Sigmoid colon (tissue), 7 donors: ENCODE results near the gene EPN2. TPM values are rescaled to one million over a fixed set of nuclear protein-coding genes. Genes with fewer than 3 reads are reported as not detected.

ENCODE experiments used
- DNase-seq: peaks from one replicate; pipeline ENCODE4 v3.0.0-alpha.2; 2019
- H3K27ac ChIP-seq, 4 donors: fragments of 200-600 bp; sonication (generic); one replicate each; pipeline ENCODE4 v1.5.1; 2016 to 2019; ENCODE audit warnings: mild to moderate bottlenecking in 1 of 4
- H3K27me3 ChIP-seq, 3 donors: fragments of 200-600 bp; sonication (generic); one replicate each; pipeline ENCODE4 v1.5.1; 2019; ENCODE audit warnings: mild to moderate bottlenecking in 1 of 3
- H3K36me3 ChIP-seq, 4 donors: fragments of 200-600 bp; sonication (generic); one replicate each; pipeline ENCODE4 v1.5.1; 2016 to 2019
- H3K4me1 ChIP-seq, 4 donors: fragments of 200-600 bp; sonication (generic); one replicate each; pipeline ENCODE4 v1.5.1; 2017 to 2019
- H3K4me3 ChIP-seq, 4 donors: fragments of 200-600 bp; sonication (generic); one replicate each; pipeline ENCODE4 v1.5.1; 2017 to 2019; ENCODE audit warnings: mild to moderate bottlenecking in 2 of 4, moderate library complexity in 1 of 4
- H3K9me3 ChIP-seq, 4 donors: fragments of 200-600 bp in 3 of 4; sonication (generic) in 3 of 4; one replicate each; pipeline versions ENCODE4 v1.5.1 to v1.6.1; 2013 to 2019
- EP300 ChIP-seq, 4 donors: sonication (generic); formaldehyde crosslinking; IDR thresholded peaks; one replicate each; pipeline ENCODE4 v1.6.1; 2017; ENCODE audit warnings: antibody characterized with exemption in 4 of 4
- POLR2A ChIP-seq, 2 donors: fragments of 450-650 bp; IDR thresholded peaks; one replicate each; pipeline ENCODE4 v1.6.1; 2016; ENCODE audit warnings: antibody characterized with exemption in 2 of 2, mild to moderate bottlenecking in 2 of 2, moderate library complexity in 2 of 2
- POLR2AphosphoS5 ChIP-seq, 4 donors: sonication (generic); formaldehyde crosslinking; IDR thresholded peaks; one replicate each; pipeline ENCODE4 v1.6.1; 2017; ENCODE audit warnings: antibody characterized with exemption in 4 of 4
- WGBS, 2 donors: extraction: QIAGEN DNeasy Blood & Tissue Kit; methylation state at CpG; one replicate each; pipeline ENCODE4 v1.1.7; 2013; 5-methylcytosine and 5-hydroxymethylcytosine counted together
- intact Hi-C: fragments of 100-400 bp; cut with DNase I; formaldehyde crosslinking; loops from one replicate; pipeline ENCODE4 v1.15.1; 2023
- polyA plus RNA-seq, 3 donors: library from polyadenylated mRNA; stranded (reverse); fragments of 200-250 nt; gene quantifications; one replicate each; pipeline ENCODE4 v1.2.3, GENCODE V29; 2013
- total RNA-seq, 4 donors: library from RNA; depleted of rRNA; stranded (reverse); fragments of >200 nt; gene quantifications; one replicate each; pipeline ENCODE4 v1.1.0, GENCODE V29; 2016
- TF ChIP-seq, protein P1 (sequence below), 4 experiments: fragments of 450-650 bp in 3 of 4; fragments of 200-600 bp in 1 of 4; IDR thresholded peaks; one replicate each; pipeline ENCODE4 v1.5.1; 2016 to 2019; ENCODE audit warnings: antibody characterized with exemption in 4 of 4, mild to moderate bottlenecking in 3 of 4, moderate library complexity in 2 of 4
- donor health status: healthy with polysubstance abuse.
- donor health status: Bipolar disorder and iron deficiency.
- donor health status: healthy.

The EPN2 gene
- total and polyA plus RNA-seq, 7 donors = 12.0 to 55.4 (median 31.7) TPM

DNA sequence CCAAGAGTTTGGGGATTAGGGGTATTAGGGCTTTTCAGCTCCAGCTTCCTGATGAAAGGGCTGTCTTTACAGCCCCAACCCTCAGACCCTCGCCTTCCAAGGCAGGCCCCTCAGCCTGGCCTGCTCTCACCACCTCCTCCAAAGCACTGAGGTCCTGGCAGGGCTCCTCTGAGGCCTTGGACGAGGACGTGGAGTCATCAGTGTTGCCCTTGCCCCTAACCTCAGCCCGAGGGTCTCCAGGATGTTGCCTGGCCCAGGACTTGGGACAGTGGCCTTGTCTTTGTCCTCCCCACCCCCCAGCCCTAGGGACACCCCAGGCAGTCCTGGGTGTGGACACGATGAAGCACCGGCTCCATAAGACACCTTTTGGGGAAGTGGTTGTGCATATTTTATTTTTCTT, 97.2 kb downstream of the EPN2 start:
- TF ChIP-seq, protein P1, sequence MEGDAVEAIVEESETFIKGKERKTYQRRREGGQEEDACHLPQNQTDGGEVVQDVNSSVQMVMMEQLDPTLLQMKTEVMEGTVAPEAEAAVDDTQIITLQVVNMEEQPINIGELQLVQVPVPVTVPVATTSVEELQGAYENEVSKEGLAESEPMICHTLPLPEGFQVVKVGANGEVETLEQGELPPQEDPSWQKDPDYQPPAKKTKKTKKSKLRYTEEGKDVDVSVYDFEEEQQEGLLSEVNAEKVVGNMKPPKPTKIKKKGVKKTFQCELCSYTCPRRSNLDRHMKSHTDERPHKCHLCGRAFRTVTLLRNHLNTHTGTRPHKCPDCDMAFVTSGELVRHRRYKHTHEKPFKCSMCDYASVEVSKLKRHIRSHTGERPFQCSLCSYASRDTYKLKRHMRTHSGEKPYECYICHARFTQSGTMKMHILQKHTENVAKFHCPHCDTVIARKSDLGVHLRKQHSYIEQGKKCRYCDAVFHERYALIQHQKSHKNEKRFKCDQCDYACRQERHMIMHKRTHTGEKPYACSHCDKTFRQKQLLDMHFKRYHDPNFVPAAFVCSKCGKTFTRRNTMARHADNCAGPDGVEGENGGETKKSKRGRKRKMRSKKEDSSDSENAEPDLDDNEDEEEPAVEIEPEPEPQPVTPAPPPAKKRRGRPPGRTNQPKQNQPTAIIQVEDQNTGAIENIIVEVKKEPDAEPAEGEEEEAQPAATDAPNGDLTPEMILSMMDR (IDR thresholded peaks at IDR 0.05) = no peak
- TF ChIP-seq POLR2AphosphoS5 (IDR thresholded peaks at IDR 0.05) = no peak
- no peak for TF ChIP-seq POLR2A (IDR thresholded peaks at IDR 0.05)
- no peak for TF ChIP-seq EP300 (IDR thresholded peaks at IDR 0.05)
- no peak overlapping the region for H3K27ac ChIP-seq
- WGBS, 2 donors = 87% methylated on average over 6 of the region's 6 CpGs
- H3K27me3 ChIP-seq = no peaks in the 10 kb centered on the region
- peaks cover 0 to 36% (median 8%) of the 10 kb centered on the region in 4 donors for H3K4me1 ChIP-seq
- H3K9me3 ChIP-seq = no peaks in the 10 kb centered on the region
- no peak overlapping the region for H3K4me3 ChIP-seq
- intact Hi-C loops = no loop called here
- peaks cover 4 to 37% (median 6%) of the 10 kb centered on the region in 4 donors for H3K36me3 ChIP-seq
- DNase-seq = peak; percentile 54

DNA sequence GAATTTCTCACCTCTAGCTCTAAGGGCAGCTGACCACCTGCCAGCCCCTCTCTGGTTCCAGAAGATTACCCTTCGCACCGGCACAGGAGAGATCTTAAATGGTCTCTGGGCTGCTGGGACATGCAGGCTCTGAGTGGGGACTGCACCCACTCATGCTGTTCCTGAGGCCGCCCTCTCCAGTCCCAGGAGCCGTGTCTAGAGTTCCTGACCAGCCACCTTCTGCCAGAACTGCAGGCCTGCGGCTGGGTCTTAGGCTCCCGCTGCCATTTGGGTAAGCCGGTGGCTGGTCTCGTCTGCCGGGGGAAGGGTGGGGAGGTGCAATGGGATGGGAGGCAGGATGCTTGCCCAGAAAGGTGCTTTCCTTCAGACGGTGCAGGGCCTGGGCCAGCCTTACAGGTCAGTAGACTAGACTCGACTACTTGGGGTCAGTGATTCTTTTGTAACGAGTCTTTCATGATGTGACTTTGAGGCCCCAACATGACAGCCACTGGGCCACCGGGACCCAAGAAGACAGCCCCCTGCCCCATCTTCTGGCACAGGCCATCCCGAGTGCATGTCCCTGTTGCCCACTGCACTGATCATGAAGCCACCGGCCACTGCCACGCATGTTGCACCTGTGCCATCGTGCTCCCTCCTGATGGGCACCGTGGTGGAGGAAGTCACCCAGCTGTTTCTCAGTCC, 98.9 kb downstream of the EPN2 start:
- DNase-seq = peak; percentile 61
- no peaks in the 10 kb centered on the region for H3K9me3 ChIP-seq
- peaks cover 0 to 31% (median 5%) of the 10 kb centered on the region in 4 donors for H3K4me1 ChIP-seq
- H3K4me3 ChIP-seq = no peak overlapping the region
- WGBS, 2 donors = 91 to 94% methylated on average over 18 of the region's 18 CpGs
- peaks cover 4 to 24% (median 6%) of the 10 kb centered on the region in 4 donors for H3K36me3 ChIP-seq
- intact Hi-C loops = no loop called here
- H3K27me3 ChIP-seq = no peaks in the 10 kb centered on the region
- TF ChIP-seq EP300 (IDR thresholded peaks at IDR 0.05) = no peak
- no peak for TF ChIP-seq POLR2AphosphoS5 (IDR thresholded peaks at IDR 0.05)
- TF ChIP-seq, protein P1 (IDR thresholded peaks at IDR 0.05) = no peak
- TF ChIP-seq POLR2A (IDR thresholded peaks at IDR 0.05) = no peak
- no peak overlapping the region for H3K27ac ChIP-seq

DNA sequence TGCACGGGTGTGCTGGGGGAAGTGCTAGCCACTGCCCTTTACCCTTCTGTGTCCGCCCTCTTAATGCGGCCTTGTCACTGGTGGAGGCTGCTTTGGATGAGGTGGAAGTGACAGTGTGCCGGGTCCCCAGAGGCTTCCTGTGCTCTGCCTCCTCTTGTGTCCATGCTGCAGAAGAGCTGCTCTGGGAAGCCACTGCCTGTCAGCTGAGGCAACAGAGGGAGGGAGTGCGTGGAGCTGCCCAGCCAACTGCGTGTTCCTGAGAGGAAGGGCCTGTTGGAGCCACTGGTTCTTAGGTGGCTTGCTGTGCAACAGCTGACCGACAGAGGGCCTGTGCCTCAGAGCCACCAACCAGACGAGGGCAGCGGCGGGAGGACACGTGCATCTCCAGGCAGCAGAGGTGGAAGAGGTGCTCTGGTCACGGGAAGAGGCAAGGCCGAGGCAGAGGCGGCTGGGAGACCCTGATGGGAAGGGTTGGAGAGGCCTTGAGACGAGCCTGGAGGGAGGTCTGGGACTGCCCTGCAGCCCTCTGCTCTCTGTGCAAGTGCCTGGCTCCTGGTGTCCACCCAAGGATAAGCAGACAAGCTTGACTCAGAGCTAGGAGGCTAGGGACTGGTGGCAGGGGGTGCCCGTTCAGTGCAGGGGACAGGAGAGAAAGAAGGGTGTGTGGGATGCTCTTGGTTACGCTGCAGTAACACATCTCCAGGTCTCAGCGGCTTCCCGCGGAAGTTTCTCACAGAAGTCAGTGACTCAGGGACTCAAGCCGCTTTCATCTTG, 100.0 kb downstream of the EPN2 start:
- Histone ChIP-seq H3K27me3 (no peaks in the 10 kb centered on the region), H3K36me3 (peaks cover 4 to 24% (median 6%) of the 10 kb centered on the region in 4 donors), H3K9me3 (no peaks in the 10 kb centered on the region), H3K4me1 (peaks cover 0 to 28% (median 13%) of the 10 kb centered on the region in 4 donors), H3K4me3 (no peak overlapping the region), H3K27ac (peak overlapping the region in 1 of 4 donors; percentile 16)
- peak; percentile 86 for DNase-seq
- 81 to 85% methylated on average over 21 of the region's 21 CpGs for WGBS, 2 donors
- intact Hi-C loops = no loop called here
- no peak for TF ChIP-seq EP300 (IDR thresholded peaks at IDR 0.05)
- TF ChIP-seq, protein P1 (IDR thresholded peaks at IDR 0.05) = peak in 1 of 4 experiments; percentile 28
- peak in 1 of 4 donors; percentile 22 for TF ChIP-seq POLR2AphosphoS5 (IDR thresholded peaks at IDR 0.05)
- no peak for TF ChIP-seq POLR2A (IDR thresholded peaks at IDR 0.05)

DNA sequence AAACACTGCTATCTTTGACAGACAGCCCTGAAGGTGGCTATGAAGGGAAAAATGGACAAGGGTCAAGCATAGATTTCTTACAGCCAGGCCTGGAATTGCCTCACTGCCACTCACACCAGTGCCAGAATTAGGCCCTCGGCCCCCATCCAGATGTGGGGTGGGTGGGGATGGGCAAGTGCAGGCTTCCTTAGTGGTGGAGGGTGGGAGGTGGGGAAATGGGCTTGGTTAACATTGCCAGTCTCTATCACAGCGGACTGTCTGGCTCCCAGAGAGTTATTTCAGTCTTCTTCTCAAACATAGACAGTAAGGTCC, 100.5 kb downstream of the EPN2 start:
- 59 to 63% methylated on average over 2 of the region's 2 CpGs for WGBS, 2 donors
- intact Hi-C loops = no loop called here
- Histone ChIP-seq H3K4me1 (peaks cover 0 to 28% (median 19%) of the 10 kb centered on the region in 4 donors), H3K9me3 (no peaks in the 10 kb centered on the region), H3K4me3 (no peak overlapping the region), H3K36me3 (peaks cover 4 to 24% (median 6%) of the 10 kb centered on the region in 4 donors), H3K27ac (peak overlapping the region in 1 of 4 donors; percentile 13), H3K27me3 (no peaks in the 10 kb centered on the region)
- TF ChIP-seq POLR2A (IDR thresholded peaks at IDR 0.05) = no peak
- DNase-seq = peak; percentile 50
